Common myeloid progenitor, CD34-positive (primary cell): ENCODE data around the gene TRAPPC10.

Experiments used
- CTCF ChIA-PET: fragments of 350-600 bp; sonication (Branson Sonifier 250); formaldehyde crosslinking; loops from one replicate; lab custom pipeline; 2021; ENCODE audit warnings: antibody characterized with exemption; lab: Charles Lee
- POLR2A ChIA-PET: fragments of 350-600 bp; sonication (Branson Sonifier 250); formaldehyde crosslinking; loops from one replicate; lab custom pipeline; 2021; ENCODE audit warnings: antibody characterized with exemption; lab: Charles Lee
- DNase-seq, 3 donors: peaks; one replicate each; pipeline versions ENCODE4 v3.0.0 to v3.0.0-alpha.2; 2013
- H3K27ac ChIP-seq, 2 experiments: 1 replicate in 1 of 2; 2 replicates in 1 of 2; pipeline ENCODE4 v1.7.0; 2013; ENCODE audit warnings: inconsistent platforms in 2 of 2, low read length in 2 of 2, mild to moderate bottlenecking in 2 of 2, low read depth in 1 of 2, moderate library complexity in 1 of 2; ENCODE audit not compliant: severe bottlenecking in 2 of 2, insufficient read depth in 1 of 2, poor library complexity in 1 of 2
- H3K27me3 ChIP-seq, 5 experiments: replicated peaks in 2 of 5; 1 replicate in 3 of 5; 2 replicates in 2 of 5; pipeline versions ENCODE4 v1.6.1 to v1.7.0; 2013; ENCODE audit warnings: low read length in 4 of 5, mild to moderate bottlenecking in 2 of 5, moderate library complexity in 2 of 5, inconsistent platforms in 1 of 5; ENCODE audit not compliant: insufficient read depth in 5 of 5, control insufficient read depth in 4 of 5
- H3K36me3 ChIP-seq, 4 experiments: 1 replicate in 2 of 4; 2 replicates in 2 of 4; pipeline versions ENCODE4 v1.6.1 to v1.7.0; 2013; ENCODE audit warnings: low read length in 3 of 4, control low read depth in 1 of 4, mild to moderate bottlenecking in 1 of 4; ENCODE audit not compliant: control insufficient read depth in 4 of 4, insufficient read depth in 4 of 4
- H3K4me1 ChIP-seq, 4 experiments: 1 replicate in 3 of 4; 2 replicates in 1 of 4; pipeline versions ENCODE4 v1.6.1 to v1.7.1; 2013; ENCODE audit warnings: low read length in 3 of 4, mild to moderate bottlenecking in 3 of 4, control low read depth in 1 of 4, inconsistent platforms in 1 of 4, moderate library complexity in 1 of 4; ENCODE audit not compliant: control insufficient read depth in 4 of 4, insufficient read depth in 4 of 4; ENCODE audit errors: control extremely low read depth in 1 of 4
- H3K4me3 ChIP-seq, 7 experiments: 1 replicate in 4 of 7; 2 replicates in 3 of 7; pipeline versions ENCODE4 v1.5.1 to v1.7.0; 2013; ENCODE audit warnings: mild to moderate bottlenecking in 7 of 7, low read length in 6 of 7, moderate library complexity in 6 of 7, inconsistent platforms in 2 of 7, low read depth in 2 of 7, control low read depth in 1 of 7; ENCODE audit not compliant: insufficient read depth in 4 of 7, control insufficient read depth in 1 of 7; ENCODE audit errors: extremely low read depth in 1 of 7
- H3K9me3 ChIP-seq, 5 experiments: 1 replicate in 4 of 5; 2 replicates in 1 of 5; pipeline versions ENCODE4 v1.6.1 to v1.7.1; 2013; ENCODE audit warnings: low read length in 4 of 5, mild to moderate bottlenecking in 2 of 5, inconsistent platforms in 1 of 5, low read depth in 1 of 5, moderate library complexity in 1 of 5; ENCODE audit not compliant: control insufficient read depth in 4 of 5, insufficient read depth in 2 of 5; ENCODE audit errors: control extremely low read depth in 1 of 5
- WGBS: methylation state at CpG from one replicate; pipeline ENCODE4 v1.1.5; 2013; ENCODE audit not compliant: insufficient coverage; 5-methylcytosine and 5-hydroxymethylcytosine counted together

TRAPPC10 gene

DNA sequence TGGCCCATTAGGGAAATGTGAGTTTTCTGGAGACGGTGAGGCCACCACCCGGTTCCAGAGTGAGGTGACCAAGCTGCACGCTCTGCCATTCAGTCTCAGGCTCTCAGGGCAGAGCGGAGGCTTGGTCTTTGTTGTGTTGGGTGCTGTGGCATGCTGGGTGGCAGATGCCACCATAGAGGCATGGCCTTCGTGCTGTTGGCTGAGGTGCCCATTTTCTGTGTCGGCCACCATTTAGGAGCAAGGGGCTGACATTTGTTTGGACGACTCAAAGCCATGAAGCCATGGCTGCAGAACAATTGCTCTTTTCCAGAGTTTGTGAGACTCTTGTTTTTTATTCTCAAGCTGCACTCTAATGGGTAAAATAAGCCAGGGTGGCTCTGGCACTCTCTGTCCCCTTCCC is 58.3 kb downstream of the TRAPPC10 start:
- Histone ChIP-seq H3K9me3 (no peaks in the 10 kb centered on the region), H3K36me3 (peaks cover 13 to 81% (median 38%) of the 10 kb centered on the region in 4 experiments), H3K4me1 (peaks cover 0 to 4% (median 2%) of the 10 kb centered on the region in 4 experiments), H3K27me3 (no peaks in the 10 kb centered on the region), H3K27ac (no peak overlapping the region), H3K4me3 (no peak overlapping the region)
- 100% methylated on average over 6 of the region's 7 CpGs for WGBS
- ChIA-PET POLR2A (no interaction called here), CTCF (interaction anchor here (1.1 kb wide), 1 partner anchor 8 kb away, joined by 3 read pairs; no protein-coding TSS in a partner anchor)
- no peak for DNase-seq

DNA sequence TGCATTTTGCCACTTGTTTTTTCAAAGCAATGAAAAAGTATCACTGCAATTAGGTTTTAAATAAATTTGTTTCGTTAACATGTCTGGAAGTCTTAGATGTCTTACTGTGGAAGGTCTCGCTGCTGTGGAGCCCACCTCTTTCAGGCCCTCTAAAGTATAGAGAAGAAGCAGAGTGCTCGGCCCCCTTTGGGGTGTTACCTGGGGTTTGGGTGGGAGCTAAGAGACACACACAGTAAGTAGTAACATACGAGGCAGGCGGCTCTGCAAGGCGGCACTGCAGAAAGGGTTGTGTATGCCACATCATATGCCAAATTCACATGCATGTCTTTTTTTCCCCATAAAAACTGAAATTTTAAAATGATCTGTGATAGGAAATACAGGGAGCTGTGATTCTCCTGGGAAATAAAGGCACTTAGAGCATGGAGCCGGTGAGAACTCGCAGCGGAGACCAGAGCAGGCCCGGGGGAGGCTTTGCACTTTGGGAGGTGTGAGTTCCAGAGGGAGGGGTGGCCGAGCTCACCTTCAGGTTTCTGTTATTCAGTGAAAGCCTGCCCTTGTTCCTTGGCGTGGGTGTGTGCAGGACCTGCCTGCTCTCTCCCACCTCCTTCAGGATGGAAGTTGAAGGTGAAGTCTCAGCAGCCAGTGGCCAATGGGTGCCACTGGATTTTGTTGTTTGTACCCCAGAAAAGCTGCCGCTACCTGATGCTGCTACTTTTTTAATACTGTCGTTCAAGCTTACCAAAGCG is 59.4 kb downstream of the TRAPPC10 start:
- Histone ChIP-seq H3K9me3 (no peaks in the 10 kb centered on the region), H3K4me3 (no peak overlapping the region), H3K27me3 (no peaks in the 10 kb centered on the region), H3K36me3 (peaks cover 10 to 80% (median 42%) of the 10 kb centered on the region in 4 experiments), H3K27ac (no peak overlapping the region), H3K4me1 (no peaks in the 10 kb centered on the region)
- DNase-seq, result no peak
- CTCF ChIA-PET, result interaction anchor here (2.2 kb wide), 1 partner anchor 14 kb away, joined by 6 read pairs; no protein-coding TSS in a partner anchor
- POLR2A ChIA-PET, result no interaction called here
- WGBS, result 95% methylated on average over 11 of the region's 15 CpGs

DNA sequence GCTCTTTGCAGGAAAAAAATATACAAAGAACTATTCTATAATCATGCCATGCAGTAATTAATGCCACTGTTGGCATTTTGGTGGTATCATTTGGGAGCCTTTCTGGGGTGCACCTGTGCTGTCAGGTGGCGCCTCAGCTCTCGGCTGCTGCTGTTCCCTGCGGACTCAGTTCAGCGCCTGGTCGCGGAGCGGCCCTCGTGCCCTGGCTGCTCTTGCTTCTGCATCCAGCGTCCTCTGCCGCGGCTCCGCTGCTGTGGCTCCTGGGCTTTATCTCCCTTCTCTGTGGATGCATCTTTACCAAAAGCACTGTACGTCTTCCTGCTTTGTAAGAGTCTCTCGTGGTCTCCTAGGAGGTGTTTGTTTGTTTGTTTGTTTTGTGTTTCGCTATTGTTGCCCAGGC is 60.0 kb downstream of the TRAPPC10 start:
- no peak for DNase-seq
- ChIA-PET POLR2A (no interaction called here), CTCF (interaction anchor here (2.2 kb wide), 1 partner anchor 13 kb away, joined by 6 read pairs; no protein-coding TSS in a partner anchor)
- no peaks in the 10 kb centered on the region for H3K27me3 ChIP-seq
- H3K4me3 ChIP-seq, result no peak overlapping the region
- no peak overlapping the region for H3K27ac ChIP-seq
- H3K9me3 ChIP-seq, result no peaks in the 10 kb centered on the region
- no peaks in the 10 kb centered on the region for H3K4me1 ChIP-seq
- WGBS, result 98% methylated on average over 13 of the region's 15 CpGs
- H3K36me3 ChIP-seq, result peaks cover 10 to 79% (median 45%) of the 10 kb centered on the region in 4 experiments

DNA sequence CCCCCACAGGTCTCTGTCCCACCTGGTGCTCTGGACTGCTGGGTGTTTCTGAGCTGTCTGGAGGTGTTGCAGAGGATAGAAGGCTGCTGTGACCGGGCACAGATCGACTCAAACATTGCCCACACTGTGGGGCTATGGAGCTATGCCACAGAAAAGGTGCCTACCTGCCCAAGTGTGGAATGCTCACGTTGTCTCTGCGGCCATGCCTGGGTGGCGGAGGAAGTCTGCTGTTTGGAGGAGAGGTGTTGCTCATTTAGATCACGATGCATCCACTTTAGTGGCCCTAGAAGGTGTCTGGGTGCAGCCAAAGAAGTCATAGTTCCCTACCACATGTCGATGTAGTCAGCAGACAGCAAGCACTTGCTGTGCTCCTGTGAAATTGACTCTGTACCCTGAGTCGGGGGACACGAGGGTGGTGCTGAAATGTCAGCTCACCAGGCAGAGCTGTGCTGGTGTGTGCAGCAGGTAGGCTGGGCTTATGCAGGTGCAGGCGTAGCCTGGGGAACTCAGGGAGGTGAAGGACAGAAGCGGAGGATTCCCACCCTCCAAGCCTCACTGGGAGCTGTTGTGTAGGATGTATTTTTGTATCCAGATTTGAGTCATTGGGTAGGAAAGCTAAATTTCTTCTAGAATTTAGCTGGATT is 62.3 kb downstream of the TRAPPC10 start:
- 95% methylated on average over 8 of the region's 11 CpGs for WGBS
- POLR2A ChIA-PET, result interaction anchor here (0.8 kb wide), 1 partner anchor 10 kb away, joined by 4 read pairs; no protein-coding TSS in a partner anchor
- Histone ChIP-seq H3K4me3 (no peak overlapping the region), H3K4me1 (no peaks in the 10 kb centered on the region), H3K27ac (no peak overlapping the region), H3K27me3 (no peaks in the 10 kb centered on the region), H3K9me3 (no peaks in the 10 kb centered on the region), H3K36me3 (peaks cover 6 to 83% (median 53%) of the 10 kb centered on the region in 4 experiments)
- no peak for DNase-seq
- CTCF ChIA-PET, result interaction anchor here (0.6 to 1.5 kb wide), 5 partner anchors 9 to 63 kb away, joined by 3 to 5 read pairs (median 4); partner anchors contain the start of gene TRAPPC10

DNA sequence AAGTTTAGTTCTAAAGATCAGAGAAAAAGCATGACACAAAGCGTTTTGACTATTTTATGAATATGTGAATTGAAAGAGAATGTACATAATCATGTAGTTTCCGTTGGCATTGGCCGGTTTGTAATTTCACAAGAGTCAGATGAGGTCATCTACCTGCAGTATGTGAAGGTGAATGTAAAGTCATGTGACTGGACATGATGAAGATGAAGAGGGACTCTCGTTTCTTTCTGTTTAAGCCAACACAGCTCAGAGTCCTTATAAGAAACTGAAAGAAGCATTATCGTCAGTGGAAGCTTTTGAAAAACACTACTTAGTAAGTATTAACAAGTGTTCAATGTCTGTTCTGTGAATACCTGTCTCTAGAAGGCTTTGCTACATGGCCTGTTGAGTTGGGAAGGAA is 64.2 kb downstream of the TRAPPC10 start:
- Histone ChIP-seq H3K27me3 (no peaks in the 10 kb centered on the region), H3K4me3 (no peak overlapping the region), H3K36me3 (peaks cover 6 to 76% (median 54%) of the 10 kb centered on the region in 4 experiments), H3K9me3 (no peaks in the 10 kb centered on the region), H3K4me1 (no peaks in the 10 kb centered on the region), H3K27ac (peak overlapping the region in 1 of 2 experiments; percentile 3)
- WGBS, result 93% methylated on average over 4 of the region's 5 CpGs
- ChIA-PET CTCF (no interaction called here), POLR2A (interaction anchor here (0.7 kb wide), 1 partner anchor 8 kb away, joined by 5 read pairs; no protein-coding TSS in a partner anchor)
- DNase-seq, result no peak

DNA sequence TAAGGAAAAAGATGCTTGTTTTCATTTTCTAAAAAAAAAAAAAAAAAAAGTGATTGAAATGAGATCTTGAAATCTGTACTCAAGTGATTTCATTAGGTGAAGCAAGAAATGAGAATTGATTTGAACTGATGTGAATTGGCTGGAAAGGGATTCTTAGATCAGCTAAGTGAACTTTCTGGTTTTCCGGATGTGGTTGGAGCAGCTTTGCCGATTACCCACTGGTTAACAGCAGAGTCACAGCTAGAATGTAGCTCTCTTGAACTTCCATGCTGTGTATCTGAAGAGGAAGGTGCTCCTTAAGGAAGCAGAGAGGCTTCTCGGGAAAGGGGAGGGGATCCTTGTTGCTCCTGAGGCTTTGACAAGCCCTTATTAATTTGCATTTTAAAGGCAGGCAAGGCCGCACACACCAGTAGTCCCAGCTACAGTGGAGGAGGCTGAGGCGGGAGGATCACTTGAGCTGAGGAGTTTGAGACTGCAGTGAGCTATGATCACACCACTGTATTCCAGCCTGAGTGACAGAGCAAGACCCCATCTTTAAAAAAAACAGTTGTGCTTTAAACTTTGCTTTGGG is 66.4 kb downstream of the TRAPPC10 start:
- Histone ChIP-seq H3K27ac (no peak overlapping the region), H3K4me3 (no peak overlapping the region), H3K4me1 (peaks cover 2 to 14% (median 11%) of the 10 kb centered on the region in 4 experiments), H3K36me3 (peaks cover 8 to 78% (median 54%) of the 10 kb centered on the region in 4 experiments), H3K27me3 (no peaks in the 10 kb centered on the region), H3K9me3 (no peaks in the 10 kb centered on the region)
- no peak for DNase-seq
- ChIA-PET CTCF (interaction anchor here (1.0 to 1.2 kb wide), 2 partner anchors 8 to 10 kb away, joined by 3 to 8 read pairs; no protein-coding TSS in a partner anchor), POLR2A (interaction anchor here (0.7 kb wide), 1 partner anchor 12 kb away, joined by 3 read pairs; no protein-coding TSS in a partner anchor)
- WGBS, result 95% methylated on average over 5 of the region's 5 CpGs
